CD4-positive, CD25-positive, alpha-beta regulatory T cell (primary cell): ENCODE data around the gene INSC. TPM values are rescaled to one million over a fixed set of nuclear protein-coding genes. Genes with fewer than 3 reads are reported as not detected.
A peak's percentile ranks its signal among the peaks of the same experiment; 100 is the strongest.

Experiments used
- ATAC-seq, 2 donors: fragments of 150-1000 bp; cut with Tn5 transposase; one replicate each; pipeline ENCODE4 v1.10.0; 2021; ENCODE audit warnings: low read depth in 2 of 2, moderate number of reproducible peaks in 2 of 2, moderate library complexity in 1 of 2
- DNase-seq, 3 donors: peaks; one replicate each; pipeline versions ENCODE4 v3.0.0 to v3.0.0-alpha.2; 2012 to 2022; ENCODE audit warnings: mixed read lengths in 1 of 3
- H3K27ac ChIP-seq: one replicate; pipeline ENCODE4 v1.7.0; 2013; ENCODE audit warnings: mild to moderate bottlenecking, low read length; ENCODE audit not compliant: insufficient read depth, poor library complexity, severe bottlenecking
- H3K27me3 ChIP-seq: one replicate; pipeline ENCODE4 v1.7.0; 2013; ENCODE audit warnings: low read length; ENCODE audit not compliant: control insufficient read depth, insufficient read depth
- H3K36me3 ChIP-seq: one replicate; pipeline ENCODE4 v1.7.0; 2013; ENCODE audit warnings: mild to moderate bottlenecking, low read length, moderate library complexity; ENCODE audit not compliant: control insufficient read depth, insufficient read depth
- H3K4me1 ChIP-seq: 2 replicates; pipeline ENCODE4 v1.7.0; 2013; ENCODE audit warnings: mild to moderate bottlenecking, low read length; ENCODE audit not compliant: insufficient read depth, control insufficient read depth, poor library complexity, severe bottlenecking
- H3K4me3 ChIP-seq: one replicate; pipeline ENCODE4 v1.7.0; 2013; ENCODE audit warnings: low read depth, mild to moderate bottlenecking, low read length, moderate library complexity
- H3K9me3 ChIP-seq, 2 experiments: 1 replicate in 1 of 2; 2 replicates in 1 of 2; pipeline ENCODE4 v1.7.0; 2013; ENCODE audit warnings: low read length in 2 of 2, mild to moderate bottlenecking in 1 of 2, moderate library complexity in 1 of 2; ENCODE audit not compliant: control insufficient read depth in 2 of 2
- H3K27ac Mint-ChIP-seq, 3 donors: one replicate each; pipeline ENCODE4 v1.8.0; 2020 to 2022; ENCODE audit warnings: mild to moderate bottlenecking in 3 of 3, mixed read lengths in 3 of 3, moderate library complexity in 2 of 3
- H3K27me3 Mint-ChIP-seq: one replicate; pipeline ENCODE4 v1.8.0; 2022; ENCODE audit warnings: mild to moderate bottlenecking, mixed read lengths
- H3K36me3 Mint-ChIP-seq: one replicate; pipeline ENCODE4 v1.8.0; 2020; ENCODE audit warnings: mixed read lengths
- H3K4me1 Mint-ChIP-seq, 4 donors: one replicate each; pipeline ENCODE4 v1.8.0; 2020 to 2022; ENCODE audit warnings: mixed read lengths in 4 of 4, mild to moderate bottlenecking in 1 of 4
- H3K4me3 Mint-ChIP-seq, 4 donors: one replicate each; pipeline ENCODE4 v1.8.0; 2020 to 2022; ENCODE audit warnings: mild to moderate bottlenecking in 4 of 4, mixed read lengths in 4 of 4, moderate library complexity in 3 of 4
- H3K9me3 Mint-ChIP-seq, 7 donors: one replicate each; pipeline ENCODE4 v1.8.0; 2020 to 2022; ENCODE audit warnings: mixed read lengths in 7 of 7, mild to moderate bottlenecking in 3 of 7, moderate library complexity in 2 of 7
- polyA plus RNA-seq, 4 donors: library from polyadenylated mRNA; unstranded; fragments of 300-500 nt; fragmentation: Illumina TruSeq; gene quantifications; one replicate each; pipeline ENCODE4 v1.2.3, GENCODE V29; 2021
- total RNA-seq: library from RNA; stranded (reverse); gene quantifications from one replicate; pipeline ENCODE4 v1.2.3, GENCODE V29; 2022

The INSC gene
- total and polyA plus RNA-seq, 5 donors from 2014 or later: 0.15 to 0.20 TPM; not detected in 3

GRCh38 chr11:15074206-15075161 lies 40.2 kb upstream of the INSC start:
- peak; percentile 57 to 85 (median 76) for DNase-seq
- Mint-ChIP-seq H3K4me1 (peaks cover 0 to 23% (median 0%) of the 10 kb centered on the region in 4 donors), H3K36me3 (no peaks in the 10 kb centered on the region), H3K27ac (peak overlapping the region; percentile 54 to 83 (median 67)), H3K4me3 (peak overlapping the region; percentile 68 to 86 (median 84)), H3K27me3 (peaks cover 36% of the 10 kb centered on the region), H3K9me3 (peaks cover 0 to 8% (median 2%) of the 10 kb centered on the region in 7 donors)
- H3K27ac ChIP-seq: no peak overlapping the region
- H3K36me3 ChIP-seq: no peaks in the 10 kb centered on the region
- peaks cover 6% of the 10 kb centered on the region for H3K27me3 ChIP-seq
- peak; percentile 85 for ATAC-seq
- no peaks in the 10 kb centered on the region for H3K9me3 ChIP-seq
- peaks cover 18% of the 10 kb centered on the region for H3K4me1 ChIP-seq
- peak overlapping the region; percentile 67 for H3K4me3 ChIP-seq

- peaks cover 8% of the 10 kb centered on the region for H3K27me3 ChIP-seq
- no peak overlapping the region for H3K4me3 ChIP-seq
- H3K9me3 ChIP-seq: no peaks in the 10 kb centered on the region
- Mint-ChIP-seq H3K27me3 (peaks cover 36% of the 10 kb centered on the region), H3K4me1 (peaks cover 0 to 23% (median 0%) of the 10 kb centered on the region in 4 donors), H3K36me3 (no peaks in the 10 kb centered on the region), H3K4me3 (peak overlapping the region in 3 of 4 donors; percentile 68 to 86 (median 82)), H3K27ac (no peak overlapping the region), H3K9me3 (peaks cover 0 to 7% (median under 1%) of the 10 kb centered on the region in 7 donors)
- ATAC-seq (no peak), DNase-seq (no peak)
- peaks cover 18% of the 10 kb centered on the region for H3K4me1 ChIP-seq
- no peak overlapping the region for H3K27ac ChIP-seq
- no peaks in the 10 kb centered on the region for H3K36me3 ChIP-seq
These were observed 39.6 kb upstream of the INSC start for GRCh38 chr11:15075162-15075526.

- H3K9me3 Mint-ChIP-seq: peaks cover 0 to 3% (median 1%) of the 10 kb centered on the region in 7 donors
- H3K4me1 Mint-ChIP-seq: no peaks in the 10 kb centered on the region
- ATAC-seq: no peak
- no peak overlapping the region for H3K27ac ChIP-seq
- peaks cover 20% of the 10 kb centered on the region for H3K27me3 Mint-ChIP-seq
- no peak overlapping the region for H3K4me3 Mint-ChIP-seq
- no peak overlapping the region for H3K4me3 ChIP-seq
- H3K9me3 ChIP-seq: no peaks in the 10 kb centered on the region
- no peaks in the 10 kb centered on the region for H3K27me3 ChIP-seq
- no peaks in the 10 kb centered on the region for H3K4me1 ChIP-seq
- H3K36me3 Mint-ChIP-seq: peaks cover 6% of the 10 kb centered on the region
- no peak for DNase-seq
- H3K36me3 ChIP-seq: no peaks in the 10 kb centered on the region
- no peak overlapping the region for H3K27ac Mint-ChIP-seq
These were observed 23.5 kb upstream of the INSC start for GRCh38 chr11:15091175-15091574.

GRCh38 chr11:15091625-15092024 lies 23.1 kb upstream of the INSC start:
- Mint-ChIP-seq H3K4me1 (no peaks in the 10 kb centered on the region), H3K27me3 (peaks cover 15% of the 10 kb centered on the region), H3K27ac (peak overlapping the region in 1 of 3 donors; percentile 84), H3K9me3 (peaks cover 0 to 3% (median 1%) of the 10 kb centered on the region in 7 donors), H3K36me3 (peaks cover 6% of the 10 kb centered on the region), H3K4me3 (no peak overlapping the region)
- Histone ChIP-seq H3K4me3 (no peak overlapping the region), H3K4me1 (no peaks in the 10 kb centered on the region), H3K27ac (no peak overlapping the region), H3K27me3 (no peaks in the 10 kb centered on the region), H3K36me3 (no peaks in the 10 kb centered on the region), H3K9me3 (no peaks in the 10 kb centered on the region)
- ATAC-seq: no peak
- no peak for DNase-seq

- Histone ChIP-seq H3K27me3 (no peaks in the 10 kb centered on the region), H3K9me3 (no peaks in the 10 kb centered on the region), H3K4me3 (no peak overlapping the region), H3K36me3 (no peaks in the 10 kb centered on the region), H3K4me1 (no peaks in the 10 kb centered on the region), H3K27ac (no peak overlapping the region)
- H3K9me3 Mint-ChIP-seq: no peaks in the 10 kb centered on the region
- H3K4me3 Mint-ChIP-seq: no peak overlapping the region
- H3K4me1 Mint-ChIP-seq: no peaks in the 10 kb centered on the region
- H3K27me3 Mint-ChIP-seq: peaks cover 15% of the 10 kb centered on the region
- ATAC-seq (no peak), DNase-seq (no peak)
- no peaks in the 10 kb centered on the region for H3K36me3 Mint-ChIP-seq
- H3K27ac Mint-ChIP-seq: no peak overlapping the region
These were observed 21.3 kb upstream of the INSC start for GRCh38 chr11:15093432-15093831.

GRCh38 chr11:15095736-15096228 lies 18.9 kb upstream of the INSC start:
- no peaks in the 10 kb centered on the region for H3K4me1 ChIP-seq
- no peaks in the 10 kb centered on the region for H3K36me3 ChIP-seq
- H3K4me3 ChIP-seq: no peak overlapping the region
- no peaks in the 10 kb centered on the region for H3K36me3 Mint-ChIP-seq
- H3K9me3 ChIP-seq: no peaks in the 10 kb centered on the region
- peaks cover 14% of the 10 kb centered on the region for H3K27me3 ChIP-seq
- H3K9me3 Mint-ChIP-seq: no peaks in the 10 kb centered on the region
- ATAC-seq: no peak
- H3K4me3 Mint-ChIP-seq: no peak overlapping the region
- no peak overlapping the region for H3K27ac ChIP-seq
- DNase-seq: no peak
- H3K27me3 Mint-ChIP-seq: peaks cover 13% of the 10 kb centered on the region
- no peak overlapping the region for H3K27ac Mint-ChIP-seq
- no peaks in the 10 kb centered on the region for H3K4me1 Mint-ChIP-seq

GRCh38 chr11:15097411-15097810 lies 17.3 kb upstream of the INSC start:
- DNase-seq: no peak
- peaks cover 15% of the 10 kb centered on the region for H3K27me3 ChIP-seq
- H3K4me1 Mint-ChIP-seq: no peaks in the 10 kb centered on the region
- no peak overlapping the region for H3K27ac ChIP-seq
- H3K4me3 Mint-ChIP-seq: no peak overlapping the region
- no peaks in the 10 kb centered on the region for H3K36me3 Mint-ChIP-seq
- no peak for ATAC-seq
- no peaks in the 10 kb centered on the region for H3K9me3 Mint-ChIP-seq
- H3K27me3 Mint-ChIP-seq: peaks cover 17% of the 10 kb centered on the region
- H3K4me1 ChIP-seq: no peaks in the 10 kb centered on the region
- no peaks in the 10 kb centered on the region for H3K36me3 ChIP-seq
- no peaks in the 10 kb centered on the region for H3K9me3 ChIP-seq
- no peak overlapping the region for H3K27ac Mint-ChIP-seq
- no peak overlapping the region for H3K4me3 ChIP-seq
